GM18517 (cell line): ENCODE data around the gene NHLH2.

Experiments
- ATAC-seq: cut with Tn5 transposase; IDR thresholded peaks from one replicate; pipeline ENCODE4 v1.9.1; 2021; ENCODE audit warnings: mild to moderate bottlenecking, moderate library complexity; ENCODE audit not compliant: unreplicated experiment

NHLH2 gene

GRCh38 chr1:115840605-115841460 is at the start of gene NHLH2:
NHLH2 (minus strand) TSS chr1:115841126; CDS start chr1:115838372, 2,754 bp downstream.
- ATAC-seq, result no peak

- ATAC-seq, result no peak
Measured at GRCh38 chr1:115890580-115890979, 49.7 kb upstream of the NHLH2 start.

GRCh38 chr1:115888976-115889375 is 48.0 kb upstream of the NHLH2 start:
- ATAC-seq, result no peak

- ATAC-seq, result no peak
Measured at GRCh38 chr1:115882913-115883902, 42.3 kb upstream of the NHLH2 start.

GRCh38 chr1:115880981-115881672 is 40.2 kb upstream of the NHLH2 start:
- ATAC-seq, result no peak

- no peak for ATAC-seq
Measured at GRCh38 chr1:115879977-115880376, 39.1 kb upstream of the NHLH2 start.

- no peak for ATAC-seq
Measured at GRCh38 chr1:115877511-115877910, 36.6 kb upstream of the NHLH2 start.

- ATAC-seq, result no peak
Measured at GRCh38 chr1:115874904-115875303, 34.0 kb upstream of the NHLH2 start.

- no peak for ATAC-seq
Measured at GRCh38 chr1:115874497-115874896, 33.6 kb upstream of the NHLH2 start.

- ATAC-seq, result no peak
Measured at GRCh38 chr1:115873184-115873583, 32.3 kb upstream of the NHLH2 start.

- ATAC-seq, result no peak
Measured at GRCh38 chr1:115869064-115869463, 28.1 kb upstream of the NHLH2 start.

- no peak for ATAC-seq
Measured at GRCh38 chr1:115867216-115867615, 26.3 kb upstream of the NHLH2 start.

- no peak for ATAC-seq
Measured at GRCh38 chr1:115865704-115866380, 24.9 kb upstream of the NHLH2 start.

- no peak for ATAC-seq
Measured at GRCh38 chr1:115862403-115862802, 21.5 kb upstream of the NHLH2 start.

- no peak for ATAC-seq
Measured at GRCh38 chr1:115854005-115854404, 13.1 kb upstream of the NHLH2 start.

- no peak for ATAC-seq
Measured at GRCh38 chr1:115850937-115851336, 10.0 kb upstream of the NHLH2 start.

- no peak for ATAC-seq
Measured at GRCh38 chr1:115847787-115848186, 6.9 kb upstream of the NHLH2 start.

GRCh38 chr1:115842948-115843347 is 2.0 kb upstream of the NHLH2 start:
- no peak for ATAC-seq

GRCh38 chr1:115839679-115840237 is 1.2 kb downstream of the NHLH2 start:
- ATAC-seq, result no peak

GRCh38 chr1:115839029-115839678 is 1.8 kb downstream of the NHLH2 start:
- ATAC-seq, result no peak
